Activated CD8-positive, alpha-beta T cell treated with anti-CD3 and anti-CD28 coated beads for 36 hours (primary cell): ENCODE data around the gene WDTC1. TPM values are rescaled to one million over a fixed set of nuclear protein-coding genes. Genes with fewer than 3 reads are reported as not detected.

Experiments
- ATAC-seq: fragments of 200-7000 bp; cut with Tn5 transposase; one replicate; pipeline ENCODE4 v1.10.0; 2021; ENCODE audit warnings: mild to moderate bottlenecking, moderate library complexity
- CTCF ChIA-PET: fragments of 350-600 bp; sonication (Branson Sonifier 250); formaldehyde crosslinking; loops from one replicate; lab custom pipeline; 2021; ENCODE audit warnings: antibody characterized with exemption; lab: Charles Lee
- POLR2A ChIA-PET: fragments of 350-600 bp; sonication (Branson Sonifier 250); formaldehyde crosslinking; loops from one replicate; lab custom pipeline; 2021; ENCODE audit warnings: antibody characterized with exemption; lab: Charles Lee
- DNase-seq: peaks from one replicate; pipeline ENCODE4 v3.0.0-alpha.2; 2020
- H3K27ac Mint-ChIP-seq: one replicate; pipeline ENCODE4 v1.8.0; 2021; ENCODE audit warnings: mild to moderate bottlenecking, mixed read lengths
- H3K27me3 Mint-ChIP-seq: one replicate; pipeline ENCODE4 v1.8.0; 2021; ENCODE audit warnings: mixed read lengths
- H3K36me3 Mint-ChIP-seq: one replicate; pipeline ENCODE4 v1.8.0; 2021; ENCODE audit warnings: low read depth, mixed read lengths
- H3K4me1 Mint-ChIP-seq: one replicate; pipeline ENCODE4 v1.8.0; 2021; ENCODE audit warnings: low read depth, mixed read lengths
- H3K4me3 Mint-ChIP-seq: one replicate; pipeline ENCODE4 v1.8.0; 2021; ENCODE audit warnings: mild to moderate bottlenecking, moderate library complexity, mixed read lengths
- H3K9me3 Mint-ChIP-seq: one replicate; pipeline ENCODE4 v1.8.0; 2021; ENCODE audit warnings: mixed read lengths
- CTCF ChIP-seq: fragments of 200-600 bp; IDR thresholded peaks from one replicate; pipeline ENCODE4 v1.8.0; 2022; ENCODE audit warnings: antibody characterized with exemption, mild to moderate bottlenecking
- intact Hi-C: fragments of 100-400 bp; cut with micrococcal nuclease; formaldehyde crosslinking; loops from one replicate; pipeline ENCODE4 v1.10.0; 2022
- total RNA-seq, 2 experiments: library from RNA; stranded (reverse); gene quantifications; one replicate each; pipeline ENCODE4 v1.2.3, GENCODE V29; 2021

Gene WDTC1
- total RNA-seq, 2 experiments from 2014 or later: 18.0 to 19.0 TPM

DNA sequence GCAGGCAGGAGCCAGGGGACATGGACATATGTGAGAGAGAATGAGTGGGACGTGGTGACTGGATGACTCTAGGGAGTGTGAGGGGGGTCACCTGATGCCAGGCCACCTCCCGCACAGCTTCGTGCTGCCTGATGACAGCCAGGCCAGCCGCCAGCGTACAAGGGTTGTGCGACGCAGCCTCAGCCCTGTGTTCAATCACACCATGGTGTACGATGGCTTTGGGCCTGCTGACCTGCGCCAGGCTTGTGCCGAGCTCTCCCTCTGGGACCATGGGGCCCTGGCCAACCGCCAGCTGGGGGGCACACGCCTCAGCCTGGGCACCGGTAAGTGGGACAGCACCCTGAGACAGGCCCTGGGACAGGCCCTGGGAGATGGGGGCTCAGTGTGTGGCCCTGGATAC, 118.7 kb downstream of the WDTC1 start:
- H3K36me3 Mint-ChIP-seq: peaks cover 2% of the 10 kb centered on the region
- no peak for TF ChIP-seq CTCF
- peaks cover 34% of the 10 kb centered on the region for H3K4me1 Mint-ChIP-seq
- ATAC-seq (no peak), DNase-seq (no peak)
- H3K27ac Mint-ChIP-seq: no peak overlapping the region
- no peak overlapping the region for H3K4me3 Mint-ChIP-seq
- ChIA-PET CTCF (interaction anchor here (0.7 to 8.9 kb wide), 5 partner anchors 11 to 53 kb away, joined by 3 to 85 read pairs (median 5); partner anchors contain the start of gene SYTL1), POLR2A (interaction anchor here (0.6 to 6.7 kb wide), 6 partner anchors 9 to 348 kb away, joined by 3 to 61 read pairs (median 4); partner anchors contain the start of gene SYTL1)
- intact Hi-C loops: no loop called here
- H3K27me3 Mint-ChIP-seq: no peaks in the 10 kb centered on the region
- no peaks in the 10 kb centered on the region for H3K9me3 Mint-ChIP-seq

DNA sequence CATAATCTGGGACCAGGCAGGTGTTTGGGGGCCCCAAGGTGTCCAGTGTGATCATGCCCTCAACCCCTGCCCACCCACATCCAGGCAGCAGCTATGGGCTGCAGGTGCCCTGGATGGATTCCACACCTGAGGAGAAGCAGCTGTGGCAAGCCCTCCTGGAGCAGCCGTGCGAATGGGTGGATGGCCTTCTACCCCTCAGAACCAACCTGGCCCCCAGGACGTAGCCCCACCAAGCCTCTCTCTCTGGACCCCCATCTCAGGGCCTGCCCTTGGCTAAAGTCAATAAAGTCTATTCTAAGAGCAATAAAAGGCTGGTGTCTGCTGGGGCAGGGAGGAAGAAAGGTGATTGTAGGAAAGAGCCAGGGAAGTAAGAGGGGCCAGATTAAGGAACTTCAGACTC, 119.2 kb downstream of the WDTC1 start:
- peaks cover 34% of the 10 kb centered on the region for H3K4me1 Mint-ChIP-seq
- ChIA-PET POLR2A (interaction anchor here (1.1 to 6.7 kb wide), 3 partner anchors 9 to 17 kb away, joined by 4 to 61 read pairs (median 4); partner anchors contain the start of gene SYTL1), CTCF (interaction anchor here (1.1 to 8.9 kb wide), 5 partner anchors 10 to 54 kb away, joined by 3 to 91 read pairs (median 75); partner anchors contain the start of genes CD164L2 and SYTL1)
- peaks cover 2% of the 10 kb centered on the region for H3K36me3 Mint-ChIP-seq
- intact Hi-C loops: no loop called here
- H3K27me3 Mint-ChIP-seq: no peaks in the 10 kb centered on the region
- no peak overlapping the region for H3K4me3 Mint-ChIP-seq
- no peaks in the 10 kb centered on the region for H3K9me3 Mint-ChIP-seq
- no peak for TF ChIP-seq CTCF
- peak overlapping the region; percentile 20 for H3K27ac Mint-ChIP-seq
- ATAC-seq: no peak
- no peak for DNase-seq

GRCh38 chr1:27355683-27356082, 121.3 kb downstream of the WDTC1 start:
- Mint-ChIP-seq H3K9me3 (no peaks in the 10 kb centered on the region), H3K4me3 (peak overlapping the region; percentile 75), H3K27ac (peak overlapping the region; percentile 90), H3K4me1 (peaks cover 44% of the 10 kb centered on the region), H3K27me3 (peaks cover 2% of the 10 kb centered on the region), H3K36me3 (peaks cover 2% of the 10 kb centered on the region)
- DNase-seq: no peak
- no peak for ATAC-seq
- TF ChIP-seq CTCF: no peak
- ChIA-PET CTCF (interaction anchor here (1.0 to 8.9 kb wide), 8 partner anchors 12 to 251 kb away, joined by 3 to 91 read pairs (median 56); partner anchors contain the start of genes CD164L2, GPR3, MAP3K6 and SYTL1), POLR2A (interaction anchor here (1.0 to 6.7 kb wide), 8 partner anchors 10 to 43 kb away, joined by 3 to 61 read pairs (median 6); partner anchors contain the start of genes MAP3K6 and SYTL1)
- intact Hi-C loops: no loop called here

- intact Hi-C loops: no loop called here
- H3K4me3 Mint-ChIP-seq: peak overlapping the region; percentile 75
- TF ChIP-seq CTCF: no peak
- ChIA-PET POLR2A (interaction anchor here (1.0 to 6.7 kb wide), 8 partner anchors 10 to 42 kb away, joined by 3 to 61 read pairs (median 6); partner anchors contain the start of genes MAP3K6 and SYTL1), CTCF (interaction anchor here (1.0 to 8.9 kb wide), 13 partner anchors 13 to 306 kb away, joined by 3 to 91 read pairs (median 16); partner anchors contain the start of genes CD164L2, GPR3, MAP3K6 and SYTL1)
- no peaks in the 10 kb centered on the region for H3K9me3 Mint-ChIP-seq
- peaks cover 2% of the 10 kb centered on the region for H3K27me3 Mint-ChIP-seq
- H3K36me3 Mint-ChIP-seq: peaks cover 2% of the 10 kb centered on the region
- DNase-seq (no peak), ATAC-seq (no peak)
- peak overlapping the region; percentile 90 for H3K27ac Mint-ChIP-seq
- H3K4me1 Mint-ChIP-seq: peaks cover 44% of the 10 kb centered on the region
Measured at GRCh38 chr1:27356277-27356618, 121.8 kb downstream of the WDTC1 start.
